Measurements from ENCODE around the gene BANK1. TPM values are rescaled to one million over a fixed set of nuclear protein-coding genes. Genes with fewer than 3 reads are reported as not detected.

BANK1 gene
- total RNA-seq, 1 experiment from 2014 or later: 2.4 TPM

DNA sequence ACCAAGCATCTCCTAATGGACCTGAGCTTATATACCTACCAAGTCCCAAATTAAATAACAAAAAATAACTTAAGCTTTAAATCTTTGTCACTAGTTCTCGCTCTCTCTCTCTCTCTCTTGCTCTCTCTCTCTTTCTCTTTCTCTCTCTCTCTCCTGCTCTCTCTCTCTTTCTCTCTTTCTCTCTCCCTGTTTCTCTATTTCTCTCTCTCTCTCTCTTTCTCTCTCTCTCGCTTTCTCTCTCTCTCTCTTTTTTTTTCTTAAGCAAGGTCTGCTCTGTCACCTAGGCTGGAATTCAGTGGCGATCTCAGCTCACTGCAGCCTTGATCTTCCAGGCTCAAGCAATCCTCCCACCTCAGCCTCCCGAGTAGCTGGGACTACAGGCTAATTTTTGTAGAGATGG, 266.6 kb downstream of the BANK1 start:
- H3K36me3 ChIP-seq (ENCODE audit: control insufficient read depth in 1 of 2, insufficient read depth in 2 of 2, low read length in 2 of 2): no peaks in the 10 kb centered on the region
- no peak overlapping the region for H2AFZ ChIP-seq (ENCODE audit: low read depth, low read length, poor library complexity, severe bottlenecking)
- POLR2A ChIA-PET: no interaction called here
- TF ChIP-seq ATF3 (IDR thresholded peaks at IDR 0.05): no peak
- TF ChIP-seq SRF (IDR thresholded peaks at IDR 0.05; ENCODE audit: low read depth): no peak
- TF ChIP-seq SIN3A (IDR thresholded peaks at IDR 0.05; ENCODE audit: low read depth): no peak
- no peak for TF ChIP-seq CTCF (IDR thresholded peaks at IDR 0.05 in 2 of 3, conservative IDR thresholded peaks at IDR 0.05 in 1 of 3; ENCODE audit: borderline replicate concordance in 1 of 3, insufficient read depth in 1 of 3, low read depth in 2 of 3, low read length in 2 of 3)
- no peak for TF ChIP-seq CEBPB (IDR thresholded peaks at IDR 0.05; ENCODE audit: low read depth)
- TF ChIP-seq ZFX (IDR thresholded peaks at IDR 0.05): no peak
- no peak for TF ChIP-seq EZH2phosphoT487 (IDR thresholded peaks at IDR 0.05; ENCODE audit: borderline replicate concordance)
- no peak for TF ChIP-seq FOSL1 (IDR thresholded peaks at IDR 0.05; ENCODE audit: low read depth)
- no peak for TF ChIP-seq POLR2AphosphoS5 (IDR thresholded peaks at IDR 0.05; ENCODE audit: low read depth, low read length)
- TF ChIP-seq ZNF274 (IDR thresholded peaks at IDR 0.05; ENCODE audit: low read depth, low read length): no peak
- TF ChIP-seq, protein P1, sequence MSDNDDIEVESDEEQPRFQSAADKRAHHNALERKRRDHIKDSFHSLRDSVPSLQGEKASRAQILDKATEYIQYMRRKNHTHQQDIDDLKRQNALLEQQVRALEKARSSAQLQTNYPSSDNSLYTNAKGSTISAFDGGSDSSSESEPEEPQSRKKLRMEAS (IDR thresholded peaks at IDR 0.05): no peak
- no peaks in the 10 kb centered on the region for H3K4me1 ChIP-seq (ENCODE audit: control insufficient read depth in 1 of 2, insufficient read depth in 2 of 2, low read length in 2 of 2)
- no peak overlapping the region for H3K4me3 ChIP-seq (replicated peaks in 1 of 2; ENCODE audit: low read depth in 1 of 2, low read length in 2 of 2)
- H3K9me2 ChIP-seq (ENCODE audit: insufficient read depth): no peaks in the 10 kb centered on the region
- no peak overlapping the region for H3K4me2 ChIP-seq (ENCODE audit: low read length)
- CTCF ChIA-PET: no interaction called here
- H3K9ac ChIP-seq (ENCODE audit: low read length): no peak overlapping the region
- H3K27ac ChIP-seq (ENCODE audit: low read depth, low read length): no peak overlapping the region
- ATAC-seq (no peak), DNase-seq (ENCODE audit: low read depth, low spot score) (no peak)
- intact Hi-C loops (cut with micrococcal nuclease): no loop called here
- H3K9me3 ChIP-seq (ENCODE audit: control insufficient read depth in 1 of 2, insufficient read depth in 1 of 2, low read depth in 1 of 2, low read length in 2 of 2): no peaks in the 10 kb centered on the region
- no peaks in the 10 kb centered on the region for H4K20me1 ChIP-seq (ENCODE audit: insufficient read depth)
- BruUV-seq (replicated peaks): no TSS peak
- H3K27me3 ChIP-seq (ENCODE audit: insufficient read depth, low read length): no peaks in the 10 kb centered on the region
- no peaks in the 10 kb centered on the region for H3K79me2 ChIP-seq (ENCODE audit: insufficient read depth, low read length)
- RAD21 ChIA-PET (ENCODE audit: low non-redundant PET in 1 of 2, low total read pairs in 2 of 2, uncharacterized antibody in 2 of 2, unreplicated experiment in 2 of 2): no interaction called here

All from HCT116 (cell line).